HG03064 (cell line): ENCODE data around the gene CDC42BPG.

Source experiments
- ATAC-seq: cut with Tn5 transposase; IDR thresholded peaks from one replicate; pipeline ENCODE4 v1.9.1; 2021; ENCODE audit warnings: low read depth; ENCODE audit not compliant: unreplicated experiment

CDC42BPG gene

GRCh38 chr11:64792482-64792881, 52.0 kb downstream of the CDC42BPG start:
- no peak for ATAC-seq

GRCh38 chr11:64791781-64792291, 52.6 kb downstream of the CDC42BPG start:
- no peak for ATAC-seq

- no peak for ATAC-seq
Observed at GRCh38 chr11:64790205-64791095, 54.0 kb downstream of the CDC42BPG start.

- no peak for ATAC-seq
Observed at GRCh38 chr11:64789331-64790204, 54.9 kb downstream of the CDC42BPG start.

GRCh38 chr11:64788321-64789215, 55.9 kb downstream of the CDC42BPG start:
- ATAC-seq: no peak

GRCh38 chr11:64787526-64788320, 56.7 kb downstream of the CDC42BPG start:
- ATAC-seq: no peak

- ATAC-seq: no peak
Observed at GRCh38 chr11:64786308-64786707, 58.1 kb downstream of the CDC42BPG start.

GRCh38 chr11:64784813-64785581, 59.5 kb downstream of the CDC42BPG start:
- ATAC-seq: no peak

- peak; percentile 77 for ATAC-seq
Observed at GRCh38 chr11:64778473-64779298, 65.8 kb downstream of the CDC42BPG start, which contains the start of gene SF1. TSS of gene SF1 (minus strand) at chr11:64778542. CDS start at chr11:64778392, 150 bp downstream.

- peak; percentile 26 for ATAC-seq
Observed at GRCh38 chr11:64778223-64778472, 66.3 kb downstream of the CDC42BPG start.

GRCh38 chr11:64777449-64778222, 66.8 kb downstream of the CDC42BPG start:
- ATAC-seq: peak; percentile 28

GRCh38 chr11:64776875-64777274, 67.6 kb downstream of the CDC42BPG start:
- ATAC-seq: no peak

- ATAC-seq: no peak
Observed at GRCh38 chr11:64776425-64776824, 68.0 kb downstream of the CDC42BPG start.

GRCh38 chr11:64774144-64774543, 70.3 kb downstream of the CDC42BPG start:
- no peak for ATAC-seq
